Measurements from ENCODE around the gene ST6GAL1. TPM values are rescaled to one million over a fixed set of nuclear protein-coding genes. Genes with fewer than 3 reads are reported as not detected.

Gene ST6GAL1
- total and polyA plus RNA-seq, 12 donors, result 7.2 to 95.0 (median 55.4) TPM

GRCh38 chr3:187085933-187086332, 155.6 kb downstream of the ST6GAL1 start:
- Histone ChIP-seq H3K36me3 (replicated peaks in 1 of 2) (no peaks in the 10 kb centered on the region), H3K4me1 (replicated peaks in 1 of 2) (no peaks in the 10 kb centered on the region), H3K9me3 (replicated peaks in 1 of 3) (peaks cover 0 to 7% (median 0%) of the 10 kb centered on the region in 3 donors), H3K4me3 (no peak overlapping the region), H3K27ac (no peak overlapping the region), H3K27me3 (no peaks in the 10 kb centered on the region)
- WGBS, 4 donors, result 91 to 100% (median 92%) methylated on average over 1 of the region's 1 CpG
- TF ChIP-seq POLR2A (IDR thresholded peaks at IDR 0.05), result no peak
- TF ChIP-seq CTCF (IDR thresholded peaks at IDR 0.05), result no peak
- no peak for DNase-seq
- intact Hi-C loops (cut with DNase I), result no loop called here

GRCh38 chr3:187086831-187087230, 156.5 kb downstream of the ST6GAL1 start:
- Histone ChIP-seq H3K36me3 (replicated peaks in 1 of 2) (no peaks in the 10 kb centered on the region), H3K9me3 (replicated peaks in 1 of 3) (peaks cover 0 to 7% (median 0%) of the 10 kb centered on the region in 3 donors), H3K27me3 (no peaks in the 10 kb centered on the region), H3K4me3 (no peak overlapping the region), H3K4me1 (replicated peaks in 1 of 2) (no peaks in the 10 kb centered on the region), H3K27ac (no peak overlapping the region)
- TF ChIP-seq CTCF (IDR thresholded peaks at IDR 0.05) (no peak), POLR2A (IDR thresholded peaks at IDR 0.05) (no peak)
- DNase-seq, result no peak
- WGBS, 4 donors, result 92 to 97% (median 95%) methylated on average over 3 of the region's 3 CpGs
- intact Hi-C loops (cut with DNase I), result no loop called here

- intact Hi-C loops (cut with DNase I), result no loop called here
- TF ChIP-seq POLR2A (IDR thresholded peaks at IDR 0.05) (no peak), CTCF (IDR thresholded peaks at IDR 0.05) (no peak)
- no peaks in the 10 kb centered on the region for H3K4me1 ChIP-seq (replicated peaks in 1 of 2)
- H3K4me3 ChIP-seq, result no peak overlapping the region
- no peak for DNase-seq
- WGBS, 4 donors, result 37 to 46% (median 43%) methylated on average over 1 of the region's 1 CpG
- H3K9me3 ChIP-seq (replicated peaks in 1 of 3), result peaks cover 0 to 7% (median 0%) of the 10 kb centered on the region in 3 donors
- H3K27me3 ChIP-seq, result no peaks in the 10 kb centered on the region
- no peaks in the 10 kb centered on the region for H3K36me3 ChIP-seq (replicated peaks in 1 of 2)
- H3K27ac ChIP-seq, result no peak overlapping the region
Measured at GRCh38 chr3:187088701-187089100, 158.4 kb downstream of the ST6GAL1 start.

GRCh38 chr3:187093320-187093719, 163.0 kb downstream of the ST6GAL1 start:
- intact Hi-C loops (cut with DNase I), result no loop called here
- no peaks in the 10 kb centered on the region for H3K27me3 ChIP-seq
- H3K4me3 ChIP-seq, result no peak overlapping the region
- no peaks in the 10 kb centered on the region for H3K9me3 ChIP-seq (replicated peaks in 1 of 3)
- H3K4me1 ChIP-seq (replicated peaks in 1 of 2), result no peaks in the 10 kb centered on the region
- no peak for TF ChIP-seq CTCF (IDR thresholded peaks at IDR 0.05)
- no peak for TF ChIP-seq POLR2A (IDR thresholded peaks at IDR 0.05)
- no peak for DNase-seq
- WGBS, 4 donors, result 68 to 97% (median 82%) methylated on average over 1 of the region's 1 CpG
- no peak overlapping the region for H3K27ac ChIP-seq
- no peaks in the 10 kb centered on the region for H3K36me3 ChIP-seq (replicated peaks in 1 of 2)
